HepG2 (cell line): ENCODE data around the gene DHX32. TPM values are rescaled to one million over a fixed set of nuclear protein-coding genes. Genes with fewer than 3 reads are reported as not detected.

ENCODE experiments used
- ATAC-seq: fragments of 200-7000 bp; cut with Tn5 transposase; 3 replicates; pipeline ENCODE4 v1.9.1; 2020; ENCODE audit warnings: mild to moderate bottlenecking, moderate library complexity
- BruUV-seq: library from RNA; stranded (reverse); fragments of 400-500 nt; replicated peaks from 2 replicates; lab custom pipeline; 2021; lab: Mats Ljungman, UMichigan
- CTCF ChIA-PET: fragments of 300-600 bp; formaldehyde crosslinking; extraction: SDS; loops from one replicate; lab custom pipeline; 2021; ENCODE audit warnings: low total read pairs, inconsistent platforms, low intra/inter-chr PET ratio; lab: Yijun Ruan, JAX
- POLR2A ChIA-PET: fragments of 350-600 bp; sonication (Branson Sonifier 250); formaldehyde crosslinking; loops from one replicate; lab custom pipeline; 2020; ENCODE audit warnings: antibody characterized with exemption, inconsistent platforms; lab: Yijun Ruan, JAX
- DNase-seq: peaks from one replicate; pipeline ENCODE4 v3.0.0-alpha.2; 2015; ENCODE audit warnings: low spot score
- FAIRE-seq: peaks from 3 replicates; lab custom pipeline; 2011; peaks lifted over from hg19 to GRCh38; lab: Jason Lieb, UNC
- H2AFZ ChIP-seq: one replicate; pipeline ENCODE4 v1.6.1; 2011; ENCODE audit warnings: low read length, inconsistent platforms
- H3K27ac ChIP-seq: fragments of 300-600 bp; 3 replicates; pipeline ENCODE4 v1.8.0; 2011; ENCODE audit warnings: mixed run types, mild to moderate bottlenecking, mixed read lengths, low read length, inconsistent platforms; ENCODE audit not compliant: insufficient read depth; ENCODE audit errors: extremely low read length
- H3K27me3 ChIP-seq, 2 experiments: fragments of 200-600 bp in 1 of 2; 2 replicates in 1 of 2; 3 replicates in 1 of 2; pipeline versions ENCODE4 v1.6.0 to v1.8.0; 2011; ENCODE audit warnings: low read length in 2 of 2, mild to moderate bottlenecking in 2 of 2, moderate library complexity in 2 of 2, inconsistent platforms in 1 of 2; ENCODE audit not compliant: insufficient read depth in 2 of 2, control insufficient read depth in 1 of 2
- H3K36me3 ChIP-seq, 2 experiments: fragments of 200-600 bp in 1 of 2; replicated peaks in 1 of 2; 2 replicates in 1 of 2; 3 replicates in 1 of 2; pipeline versions ENCODE4 v1.5.1 to v1.8.0; 2011; ENCODE audit warnings: low read length in 2 of 2, inconsistent platforms in 1 of 2; ENCODE audit not compliant: insufficient read depth in 2 of 2, control insufficient read depth in 1 of 2
- H3K4me1 ChIP-seq: 2 replicates; pipeline ENCODE4 v1.5.1; 2012; ENCODE audit warnings: low read length, inconsistent platforms; ENCODE audit not compliant: insufficient read depth
- H3K4me2 ChIP-seq: 2 replicates; pipeline ENCODE4 v1.6.0; 2011; ENCODE audit warnings: low read depth, low read length, inconsistent platforms
- H3K4me3 ChIP-seq, 3 experiments: fragments of 200-600 bp in 1 of 3; sonication (generic), shearing (Covaris generic) in 1 of 3; replicated peaks in 1 of 3; 2 replicates each; pipeline ENCODE4 v1.5.1; 2011 to 2016; ENCODE audit warnings: low read length in 3 of 3, inconsistent platforms in 2 of 3, low read depth in 2 of 3, mild to moderate bottlenecking in 2 of 3, control low read depth in 1 of 3, mixed read lengths in 1 of 3; ENCODE audit not compliant: insufficient read depth in 1 of 3
- H3K79me2 ChIP-seq: one replicate; pipeline ENCODE4 v1.6.1; 2011; ENCODE audit warnings: low read length, inconsistent platforms; ENCODE audit not compliant: insufficient read depth
- H3K9ac ChIP-seq: 2 replicates; pipeline ENCODE4 v1.6.0; 2011; ENCODE audit warnings: mild to moderate bottlenecking, low read depth, low read length, inconsistent platforms; ENCODE audit not compliant: insufficient read depth
- H3K9me3 ChIP-seq: 2 replicates; pipeline ENCODE4 v1.5.1; 2012; ENCODE audit warnings: mild to moderate bottlenecking, low read length
- H4K20me1 ChIP-seq: 2 replicates; pipeline ENCODE4 v1.6.0; 2011; ENCODE audit warnings: inconsistent platforms, mild to moderate bottlenecking, low read length, moderate library complexity; ENCODE audit not compliant: insufficient read depth
- ESRRA ChIP-seq: sonication (generic); formaldehyde crosslinking; IDR thresholded peaks from 2 replicates; pipeline ENCODE4 v1.5.1; 2020; ENCODE audit warnings: mild to moderate bottlenecking, low read depth, missing genetic modification reagents
- ISX ChIP-seq: sonication (generic); formaldehyde crosslinking; conservative IDR thresholded peaks from 2 replicates; pipeline ENCODE4 v1.5.0; 2020; ENCODE audit warnings: missing genetic modification reagents
- NFYB ChIP-seq: sonication (generic); formaldehyde crosslinking; IDR thresholded peaks from 2 replicates; pipeline ENCODE4 v1.4.0; 2020; ENCODE audit warnings: missing genetic modification reagents
- NR3C1 ChIP-seq: sonication (generic); formaldehyde crosslinking; IDR thresholded peaks from 2 replicates; pipeline ENCODE4 v1.4.0; 2020; ENCODE audit warnings: missing genetic modification reagents
- REPIN1 ChIP-seq: sonication (generic); formaldehyde crosslinking; IDR thresholded peaks from 2 replicates; pipeline ENCODE4 v1.8.0; 2022; ENCODE audit warnings: missing genetic modification reagents, low read depth, mild to moderate bottlenecking, borderline replicate concordance
- SSRP1 ChIP-seq: IDR thresholded peaks from 2 replicates; pipeline ENCODE4 v1.6.1; 2016; ENCODE audit warnings: control low read depth
- WGBS: methylation state at CpG from one replicate; pipeline ENCODE4 v1.1.6; 2017; ENCODE audit warnings: low lambda C conversion rate; 5-methylcytosine and 5-hydroxymethylcytosine counted together
- in situ Hi-C: cut with HindIII; loops from 2 replicates; pipeline ENCODE4 v1.10.0; 2017; ENCODE audit warnings: low pct_unique_long_range_greater_than_20kb; ENCODE audit not compliant: extremely low pct_ligation_motif_present
- intact Hi-C: fragments of 100-400 bp; cut with micrococcal nuclease; formaldehyde crosslinking; loops from one replicate; pipeline ENCODE4 v1.10.0; 2022; ENCODE audit not compliant: unreplicated experiment
- polyA plus RNA-seq, 8 experiments: library from polyadenylated mRNA; depleted of rRNA in 3 of 8; stranded (reverse) in 7 of 8; unstranded in 1 of 8; fragments of >200 nt; fragmentation: Illumina TruSeq in 4 of 8; extraction: Trizol in 4 of 8; gene quantifications; 2 replicates each; pipeline versions ENCODE4 v1.2.1 to v1.2.3, GENCODE V29; 2011 to 2016; ENCODE audit warnings: low read depth in 4 of 8, missing spikeins in 1 of 8, mixed read lengths in 1 of 8; ENCODE audit not compliant: insufficient read depth in 1 of 8
- total RNA-seq, 5 experiments: library from RNA; depleted of rRNA; stranded (reverse); fragments of >200 nt; fragmentation: Illumina TruSeq; extraction: Trizol; gene quantifications; 2 replicates each; pipeline ENCODE4 v1.2.3, GENCODE V29; 2016; ENCODE audit warnings: low read depth in 1 of 5
- TF ChIP-seq, protein P1 (sequence below): sonication (generic); formaldehyde crosslinking; IDR thresholded peaks from 2 replicates; pipeline ENCODE4 v1.8.0; 2022; ENCODE audit warnings: mild to moderate bottlenecking, missing genetic modification reagents, borderline replicate concordance
- TF ChIP-seq, protein P2 (sequence below): sonication (generic); formaldehyde crosslinking; IDR thresholded peaks from 2 replicates; pipeline ENCODE4 v1.5.0; 2020; ENCODE audit warnings: missing genetic modification reagents, mild to moderate bottlenecking, borderline replicate concordance
- TF ChIP-seq, protein P3 (sequence below): sonication (generic); formaldehyde crosslinking; IDR thresholded peaks from 2 replicates; pipeline ENCODE4 v1.8.0; 2022; ENCODE audit warnings: low read depth, missing genetic modification reagents

Gene DHX32
- total and polyA plus RNA-seq, 2 of the 13 experiments (the other 11 are each of a cell fraction or from before 2014, with no cell fraction given) = 15.5 to 16.5 TPM

DNA sequence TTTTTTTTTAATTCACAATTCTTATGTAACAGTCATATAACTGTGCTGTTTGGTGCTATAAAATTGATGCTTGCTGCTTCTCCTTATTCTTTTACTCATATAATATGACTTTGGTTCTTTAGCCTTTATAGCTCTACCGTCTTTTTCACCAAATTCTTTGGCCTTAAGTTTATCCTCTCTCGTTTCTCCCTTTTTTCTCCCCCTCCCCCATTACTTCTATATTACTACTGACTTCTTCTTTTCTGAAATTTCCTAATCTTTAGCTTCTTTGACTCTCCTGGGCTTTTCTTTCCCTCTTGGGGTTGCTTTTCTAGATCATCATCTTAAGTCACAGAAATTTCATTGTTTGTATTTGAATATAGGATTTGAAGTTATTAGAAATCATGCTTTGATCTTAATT, 54.0 kb downstream of the DHX32 start (continued):
- no peak for TF ChIP-seq REPIN1 (CRISPR knock-in tag)

DNA sequence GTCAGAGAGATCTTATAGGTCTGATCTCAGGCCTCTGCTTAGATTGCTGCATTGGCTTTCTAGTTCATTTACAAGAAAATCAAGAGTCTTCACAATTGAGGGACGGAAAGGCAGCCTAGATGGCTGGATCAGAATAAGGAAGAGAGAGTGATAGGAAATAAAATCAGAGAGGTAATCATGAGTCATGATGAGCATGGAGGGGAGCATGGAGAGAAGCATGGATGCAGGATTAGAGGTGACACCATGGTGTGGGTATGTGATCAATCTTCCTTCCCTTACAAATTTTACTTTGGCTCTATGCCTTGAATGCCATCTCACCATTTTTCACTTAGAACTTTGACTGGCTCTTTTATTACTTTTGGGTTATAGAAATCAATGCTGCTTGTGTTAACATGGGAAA, 56.4 kb downstream of the DHX32 start:
- TF ChIP-seq NR3C1 (CRISPR knock-in tag) = no peak
- TF ChIP-seq SSRP1 (CRISPR knock-in tag) = no peak
- TF ChIP-seq NFYB (CRISPR knock-in tag) = no peak
- no peak for TF ChIP-seq ISX
- TF ChIP-seq, protein P1, sequence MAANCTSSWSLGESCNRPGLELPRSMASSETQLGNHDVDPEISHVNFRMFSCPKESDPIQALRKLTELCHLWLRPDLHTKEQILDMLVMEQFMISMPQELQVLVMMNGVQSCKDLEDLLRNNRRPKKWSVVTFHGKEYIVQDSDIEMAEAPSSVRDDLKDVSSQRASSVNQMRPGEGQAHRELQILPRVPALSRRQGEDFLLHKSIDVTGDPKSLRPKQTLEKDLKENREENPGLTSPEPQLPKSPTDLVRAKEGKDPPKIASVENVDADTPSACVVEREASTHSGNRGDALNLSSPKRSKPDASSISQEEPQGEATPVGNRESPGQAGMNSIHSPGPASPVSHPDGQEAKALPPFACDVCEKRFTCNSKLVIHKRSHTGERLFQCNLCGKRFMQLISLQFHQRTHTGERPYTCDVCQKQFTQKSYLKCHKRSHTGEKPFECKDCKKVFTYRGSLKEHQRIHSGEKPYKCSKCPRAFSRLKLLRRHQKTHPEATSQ (CRISPR knock-in tag) = no peak
- TF ChIP-seq, protein P2, sequence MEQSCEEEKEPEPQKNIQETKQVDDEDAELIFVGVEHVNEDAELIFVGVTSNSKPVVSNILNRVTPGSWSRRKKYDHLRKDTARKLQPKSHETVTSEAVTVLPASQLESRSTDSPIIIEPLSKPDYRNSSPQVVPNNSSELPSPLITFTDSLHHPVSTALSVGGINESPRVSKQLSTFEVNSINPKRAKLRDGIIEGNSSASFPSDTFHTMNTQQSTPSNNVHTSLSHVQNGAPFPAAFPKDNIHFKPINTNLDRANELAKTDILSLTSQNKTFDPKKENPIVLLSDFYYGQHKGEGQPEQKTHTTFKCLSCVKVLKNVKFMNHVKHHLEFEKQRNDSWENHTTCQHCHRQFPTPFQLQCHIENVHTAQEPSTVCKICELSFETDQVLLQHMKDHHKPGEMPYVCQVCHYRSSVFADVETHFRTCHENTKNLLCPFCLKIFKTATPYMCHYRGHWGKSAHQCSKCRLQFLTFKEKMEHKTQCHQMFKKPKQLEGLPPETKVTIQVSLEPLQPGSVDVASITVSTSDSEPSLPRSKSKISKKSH (CRISPR knock-in tag) = no peak
- TF ChIP-seq, protein P3, sequence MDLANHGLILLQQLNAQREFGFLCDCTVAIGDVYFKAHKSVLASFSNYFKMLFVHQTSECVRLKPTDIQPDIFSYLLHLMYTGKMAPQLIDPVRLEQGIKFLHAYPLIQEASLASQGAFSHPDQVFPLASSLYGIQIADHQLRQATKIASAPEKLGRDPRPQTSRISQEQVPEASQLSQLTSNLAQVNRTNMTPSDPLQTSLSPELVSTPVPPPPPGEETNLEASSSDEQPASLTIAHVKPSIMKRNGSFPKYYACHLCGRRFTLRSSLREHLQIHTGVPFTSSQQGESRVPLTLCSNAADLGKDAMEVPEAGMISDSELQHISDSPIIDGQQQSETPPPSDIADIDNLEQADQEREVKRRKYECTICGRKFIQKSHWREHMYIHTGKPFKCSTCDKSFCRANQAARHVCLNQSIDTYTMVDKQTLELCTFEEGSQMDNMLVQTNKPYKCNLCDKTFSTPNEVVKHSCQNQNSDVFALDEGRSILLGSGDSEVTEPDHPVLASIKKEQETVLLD (CRISPR knock-in tag) = no peak
- no peak for TF ChIP-seq ESRRA
- WGBS = 66% methylated on average over 1 of the region's 1 CpG
- intact Hi-C loops = loop anchor here (10.0 kb wide), 2 partner anchors 50 to 80 kb away; partner anchors contain the start of gene MMP21

More for the DNA sequence above, 56.4 kb downstream of the DHX32 start:
- H3K36me3 ChIP-seq = peaks cover 25 to 28% of the 10 kb centered on the region in 2 experiments
- in situ Hi-C loops = no loop called here
- H4K20me1 ChIP-seq = peaks cover 10% of the 10 kb centered on the region; the same call in 1 of the 2 replicates
- no TSS peak for BruUV-seq
- no peak overlapping the region for H2AFZ ChIP-seq
- ChIA-PET POLR2A (interaction anchor here (1.1 kb wide), 1 partner anchor 105 kb away, joined by 3 read pairs; the partner anchor contains the start of gene EDRF1), CTCF (no interaction called here)
- no peak for ATAC-seq
- H3K79me2 ChIP-seq = peaks cover 45% of the 10 kb centered on the region
- H3K4me1 ChIP-seq = peaks cover 52% of the 10 kb centered on the region
- no peak overlapping the region for H3K27ac ChIP-seq
- peak overlapping the region; percentile 89 to 92 (median 91); a peak in 5 of 6 replicates for H3K4me3 ChIP-seq
- H3K9ac ChIP-seq = peak overlapping the region; percentile 98
- peak overlapping the region; percentile 85 for H3K4me2 ChIP-seq
- H3K9me3 ChIP-seq = no peaks in the 10 kb centered on the region
- DNase-seq = no peak
- no peak for FAIRE-seq
- H3K27me3 ChIP-seq = no peaks in the 10 kb centered on the region; a peak in 1 of 5 replicates
